H1 (cell line): ENCODE results near the gene ZNF394.

Experiments
- BACH1 ChIP-seq: IDR thresholded peaks from 2 replicates; pipeline ENCODE4 v1.6.1; 2012; ENCODE audit warnings: low read length, improper control_type of control experiment
- CTCF ChIP-seq, 3 experiments: IDR thresholded peaks; 1 replicate in 2 of 3; 2 replicates in 1 of 3; pipeline versions ENCODE4 v1.5.1 to v1.6.1; 2011; ENCODE audit warnings: low read length in 3 of 3, mild to moderate bottlenecking in 3 of 3, inconsistent platforms in 2 of 3, low read depth in 1 of 3, moderate library complexity in 1 of 3; ENCODE audit not compliant: insufficient read depth in 1 of 3; ENCODE audit errors: control extremely low read depth in 1 of 3
- EGR1 ChIP-seq: IDR thresholded peaks from 2 replicates; pipeline ENCODE4 v1.6.1; 2011; ENCODE audit warnings: low read depth, low read length, borderline replicate concordance
- EP300 ChIP-seq, 2 experiments: IDR thresholded peaks; 1 replicate in 1 of 2; 2 replicates in 1 of 2; pipeline ENCODE4 v1.6.1; 2011 to 2012; ENCODE audit warnings: low read depth in 2 of 2, low read length in 2 of 2, mild to moderate bottlenecking in 2 of 2, borderline replicate concordance in 1 of 2, inconsistent platforms in 1 of 2, moderate library complexity in 1 of 2
- EZH2 ChIP-seq: fragments of 200-600 bp; sonication (generic); IDR thresholded peaks from 2 replicates; pipeline ENCODE4 v1.7.1; 2012; ENCODE audit warnings: low read depth, mild to moderate bottlenecking, moderate library complexity, low read length, inconsistent platforms; ENCODE audit not compliant: severe bottlenecking
- POLR2A ChIP-seq, 2 experiments: IDR thresholded peaks; 1 replicate in 1 of 2; 2 replicates in 1 of 2; pipeline ENCODE4 v1.6.1; 2011; ENCODE audit warnings: low read depth in 2 of 2, low read length in 2 of 2, mild to moderate bottlenecking in 2 of 2; ENCODE audit errors: control extremely low read depth in 1 of 2
- YY1 ChIP-seq: IDR thresholded peaks from 2 replicates; pipeline ENCODE4 v1.6.1; 2011; ENCODE audit warnings: low read depth, mild to moderate bottlenecking, low read length
- ZNF274 ChIP-seq: IDR thresholded peaks from 2 replicates; pipeline ENCODE4 v1.7.0; 2012; ENCODE audit warnings: low read length, borderline replicate concordance; ENCODE audit errors: extremely low read depth

- no peak for TF ChIP-seq POLR2A (IDR thresholded peaks at IDR 0.05; ENCODE audit: control extremely low read depth in 1 of 2, low read depth in 2 of 2, low read length in 2 of 2)
- TF ChIP-seq EGR1: no peak
- TF ChIP-seq CTCF (IDR thresholded peaks at IDR 0.05; ENCODE audit: control extremely low read depth in 1 of 3, insufficient read depth in 1 of 3, low read depth in 1 of 3, low read length in 3 of 3): no peak
- no peak for TF ChIP-seq YY1
- no peak for TF ChIP-seq BACH1
- no peak for TF ChIP-seq ZNF274
- TF ChIP-seq EZH2: no peak
- no peak for TF ChIP-seq EP300 (IDR thresholded peaks at IDR 0.05; ENCODE audit: borderline replicate concordance in 1 of 2, low read depth in 2 of 2, low read length in 2 of 2)
Measured at GRCh38 chr7:99540542-99540941, 40.5 kb upstream of the ZNF394 start.
